Stimulated activated CD8-positive, alpha-beta memory T cell treated with anti-CD3 and anti-CD28 coated beads, Interleukin-7, amount 100 ng/mL, for 24 hours (primary cell): ENCODE measurements around the gene MMRN1.

Source experiments
- DNase-seq: peaks from one replicate; pipeline ENCODE4 v3.0.0-alpha.2; 2020; ENCODE audit warnings: low read depth

MMRN1 gene

DNA sequence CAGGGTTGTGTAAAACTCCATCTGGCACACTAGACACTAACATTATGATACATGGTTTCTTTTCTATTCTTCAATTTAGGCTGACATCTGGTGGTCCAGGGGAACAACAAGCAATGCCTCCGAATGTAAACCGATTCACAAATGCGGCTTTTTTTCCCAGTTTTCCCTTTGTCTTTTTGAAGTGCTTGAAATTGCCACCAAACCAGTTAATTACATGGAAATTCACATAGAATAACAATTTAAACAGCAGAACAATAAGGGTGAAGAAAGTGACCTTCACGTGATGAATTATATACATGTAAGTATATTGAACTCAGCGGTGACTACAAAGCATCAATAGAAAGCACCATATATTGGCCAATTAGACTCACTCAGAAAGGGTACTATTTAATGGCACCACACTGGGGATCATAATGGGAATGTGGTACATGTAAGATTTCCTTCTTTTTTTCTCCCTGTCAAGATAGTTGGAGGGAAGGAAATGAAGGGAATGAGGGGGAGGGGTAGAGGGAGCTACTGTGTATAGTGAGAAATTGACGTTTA lies 103.9 kb downstream of the MMRN1 start:
- DNase-seq = no peak

DNA sequence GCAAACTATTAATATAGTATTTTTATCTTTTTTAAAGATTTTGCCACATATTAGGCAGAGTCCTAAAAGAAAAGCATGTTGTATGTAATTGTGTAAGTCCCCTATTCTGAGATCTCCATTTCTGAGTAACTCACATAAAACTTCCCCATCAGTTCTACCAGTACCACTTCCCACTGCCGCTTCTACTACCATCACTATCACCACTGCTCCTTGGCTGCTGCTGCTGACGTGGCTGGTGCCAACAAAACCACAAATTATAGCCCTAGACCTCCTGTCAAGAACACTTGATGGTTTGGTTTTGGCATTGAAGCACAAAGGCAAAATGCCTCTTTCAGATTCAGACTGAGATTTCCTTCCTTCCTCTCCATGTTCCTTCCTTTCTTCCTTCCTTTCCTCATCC lies 106.4 kb downstream of the MMRN1 start:
- DNase-seq = no peak

DNA sequence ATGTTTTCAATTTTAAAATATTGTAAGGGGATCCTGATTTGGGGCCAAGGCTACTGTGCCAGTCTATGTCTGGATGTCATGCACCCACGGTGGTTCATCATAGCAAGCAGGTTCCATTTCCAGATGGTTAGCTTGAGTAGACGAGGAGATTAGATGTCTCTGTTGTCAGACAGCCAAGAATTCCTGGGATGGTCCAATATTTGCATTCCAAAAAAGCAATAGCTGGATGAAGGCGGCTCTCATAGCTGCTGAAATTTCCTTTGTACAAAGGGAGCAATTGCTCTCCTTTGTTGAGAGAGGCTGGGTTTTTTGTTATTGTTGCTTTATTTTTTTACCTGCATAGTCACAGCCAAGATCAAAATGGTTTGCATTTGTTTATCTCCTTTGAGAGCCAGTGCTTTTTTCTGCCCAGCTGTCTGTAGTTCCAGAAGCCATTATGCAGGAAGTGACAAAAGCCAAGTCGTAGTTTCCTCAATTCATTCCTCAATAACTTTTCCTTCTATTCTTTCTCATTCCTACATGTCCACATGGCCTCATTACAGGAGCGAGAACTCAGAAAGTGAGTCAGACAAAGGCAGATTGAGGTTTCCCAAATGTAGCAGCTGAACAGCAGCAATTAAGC lies 107.9 kb downstream of the MMRN1 start:
- DNase-seq = no peak
